ENCODE data around the gene TMEM231.

DNA sequence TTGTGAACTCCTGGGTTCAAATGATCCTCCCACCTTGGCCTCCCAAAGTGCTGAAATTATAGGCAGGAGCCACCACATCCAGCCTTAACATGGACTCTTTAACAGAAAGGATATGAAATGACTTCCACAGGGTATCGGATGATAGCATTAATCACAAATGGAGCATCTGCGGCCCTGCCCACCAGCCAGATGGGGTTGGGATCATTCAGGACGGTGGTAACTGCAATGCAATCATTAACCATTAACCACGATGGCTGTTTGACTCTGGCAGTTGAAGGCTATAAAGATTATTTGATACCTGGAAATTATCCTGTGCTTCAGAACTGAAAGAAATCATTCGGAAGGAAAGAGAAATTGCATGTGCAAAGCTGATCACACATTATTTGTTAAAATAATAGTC, 14.8 kb downstream of the TMEM231 start:
- TF ChIP-seq, protein P1, sequence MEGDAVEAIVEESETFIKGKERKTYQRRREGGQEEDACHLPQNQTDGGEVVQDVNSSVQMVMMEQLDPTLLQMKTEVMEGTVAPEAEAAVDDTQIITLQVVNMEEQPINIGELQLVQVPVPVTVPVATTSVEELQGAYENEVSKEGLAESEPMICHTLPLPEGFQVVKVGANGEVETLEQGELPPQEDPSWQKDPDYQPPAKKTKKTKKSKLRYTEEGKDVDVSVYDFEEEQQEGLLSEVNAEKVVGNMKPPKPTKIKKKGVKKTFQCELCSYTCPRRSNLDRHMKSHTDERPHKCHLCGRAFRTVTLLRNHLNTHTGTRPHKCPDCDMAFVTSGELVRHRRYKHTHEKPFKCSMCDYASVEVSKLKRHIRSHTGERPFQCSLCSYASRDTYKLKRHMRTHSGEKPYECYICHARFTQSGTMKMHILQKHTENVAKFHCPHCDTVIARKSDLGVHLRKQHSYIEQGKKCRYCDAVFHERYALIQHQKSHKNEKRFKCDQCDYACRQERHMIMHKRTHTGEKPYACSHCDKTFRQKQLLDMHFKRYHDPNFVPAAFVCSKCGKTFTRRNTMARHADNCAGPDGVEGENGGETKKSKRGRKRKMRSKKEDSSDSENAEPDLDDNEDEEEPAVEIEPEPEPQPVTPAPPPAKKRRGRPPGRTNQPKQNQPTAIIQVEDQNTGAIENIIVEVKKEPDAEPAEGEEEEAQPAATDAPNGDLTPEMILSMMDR (IDR thresholded peaks at IDR 0.05; ENCODE audit: low read length): no peak
- no peak for TF ChIP-seq EZH2 (IDR thresholded peaks at IDR 0.05; ENCODE audit: borderline replicate concordance, low read length)
